Measurements from ENCODE around the gene SPEN. TPM values are rescaled to one million over a fixed set of nuclear protein-coding genes. Genes with fewer than 3 reads are reported as not detected.
A peak's percentile ranks its signal among the peaks of the same experiment; 100 is the strongest.

Gene SPEN, protein sequence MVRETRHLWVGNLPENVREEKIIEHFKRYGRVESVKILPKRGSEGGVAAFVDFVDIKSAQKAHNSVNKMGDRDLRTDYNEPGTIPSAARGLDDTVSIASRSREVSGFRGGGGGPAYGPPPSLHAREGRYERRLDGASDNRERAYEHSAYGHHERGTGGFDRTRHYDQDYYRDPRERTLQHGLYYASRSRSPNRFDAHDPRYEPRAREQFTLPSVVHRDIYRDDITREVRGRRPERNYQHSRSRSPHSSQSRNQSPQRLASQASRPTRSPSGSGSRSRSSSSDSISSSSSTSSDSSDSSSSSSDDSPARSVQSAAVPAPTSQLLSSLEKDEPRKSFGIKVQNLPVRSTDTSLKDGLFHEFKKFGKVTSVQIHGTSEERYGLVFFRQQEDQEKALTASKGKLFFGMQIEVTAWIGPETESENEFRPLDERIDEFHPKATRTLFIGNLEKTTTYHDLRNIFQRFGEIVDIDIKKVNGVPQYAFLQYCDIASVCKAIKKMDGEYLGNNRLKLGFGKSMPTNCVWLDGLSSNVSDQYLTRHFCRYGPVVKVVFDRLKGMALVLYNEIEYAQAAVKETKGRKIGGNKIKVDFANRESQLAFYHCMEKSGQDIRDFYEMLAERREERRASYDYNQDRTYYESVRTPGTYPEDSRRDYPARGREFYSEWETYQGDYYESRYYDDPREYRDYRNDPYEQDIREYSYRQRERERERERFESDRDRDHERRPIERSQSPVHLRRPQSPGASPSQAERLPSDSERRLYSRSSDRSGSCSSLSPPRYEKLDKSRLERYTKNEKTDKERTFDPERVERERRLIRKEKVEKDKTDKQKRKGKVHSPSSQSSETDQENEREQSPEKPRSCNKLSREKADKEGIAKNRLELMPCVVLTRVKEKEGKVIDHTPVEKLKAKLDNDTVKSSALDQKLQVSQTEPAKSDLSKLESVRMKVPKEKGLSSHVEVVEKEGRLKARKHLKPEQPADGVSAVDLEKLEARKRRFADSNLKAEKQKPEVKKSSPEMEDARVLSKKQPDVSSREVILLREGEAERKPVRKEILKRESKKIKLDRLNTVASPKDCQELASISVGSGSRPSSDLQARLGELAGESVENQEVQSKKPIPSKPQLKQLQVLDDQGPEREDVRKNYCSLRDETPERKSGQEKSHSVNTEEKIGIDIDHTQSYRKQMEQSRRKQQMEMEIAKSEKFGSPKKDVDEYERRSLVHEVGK (N-terminal part only)
- 18.3 and 19.2 TPM in 2 replicates for total RNA-seq

DNA sequence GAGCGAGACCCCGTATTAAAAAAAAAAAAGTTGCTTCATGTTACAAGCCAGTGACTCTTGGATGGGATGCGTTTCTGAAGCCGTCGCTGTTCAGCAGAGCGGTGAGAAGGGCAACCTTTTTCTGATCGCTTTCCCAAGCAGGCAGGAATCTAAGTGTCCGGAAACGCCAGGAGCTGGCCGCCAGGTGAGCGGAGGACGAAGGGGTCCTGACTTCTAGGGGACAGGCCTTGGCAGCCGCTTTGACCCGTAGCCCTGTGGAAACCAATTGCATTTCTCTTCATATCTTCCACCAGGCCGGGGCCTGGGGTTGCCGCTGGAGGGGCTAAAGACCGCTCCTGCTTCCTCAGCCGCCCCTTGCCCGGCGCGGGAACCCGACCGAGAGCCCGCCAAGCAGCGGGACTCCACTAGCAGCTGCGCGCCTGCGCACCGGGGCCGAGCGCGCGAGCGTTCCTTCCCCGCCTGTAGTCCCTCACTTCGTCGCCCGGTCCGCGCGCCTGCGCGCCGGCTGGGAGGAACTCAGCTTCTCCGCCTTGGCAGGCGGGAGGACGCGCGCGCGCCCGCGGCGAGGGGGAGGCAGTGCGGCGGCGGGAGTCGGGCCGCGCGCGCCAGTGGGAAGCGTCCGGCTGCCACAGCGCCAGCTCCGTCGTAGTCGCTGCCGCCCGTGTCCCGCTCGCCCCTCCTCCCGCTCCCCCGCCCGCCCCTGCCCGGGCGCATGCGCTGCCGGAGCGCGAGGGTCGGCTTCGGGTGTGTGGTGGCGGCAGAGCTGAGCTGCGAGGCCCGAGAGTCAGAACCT is at the start of gene SPEN:
SPEN (plus strand) TSS at position 608 of the 793 bp plus-strand sequence. CDS start 361 bp downstream, outside the sequence.
- DNase-seq (ENCODE audit: low read depth) (peak; percentile 91), FAIRE-seq (no peak)
- H3K36me3 ChIP-seq (ENCODE audit: control insufficient read depth, insufficient read depth, low read length) = no peaks in the 10 kb centered on the region
- peak within 1 kb of the TSS; percentile 78 for H3K4me3 ChIP-seq (ENCODE audit: low read depth, low read length)
- TF ChIP-seq, protein P1, sequence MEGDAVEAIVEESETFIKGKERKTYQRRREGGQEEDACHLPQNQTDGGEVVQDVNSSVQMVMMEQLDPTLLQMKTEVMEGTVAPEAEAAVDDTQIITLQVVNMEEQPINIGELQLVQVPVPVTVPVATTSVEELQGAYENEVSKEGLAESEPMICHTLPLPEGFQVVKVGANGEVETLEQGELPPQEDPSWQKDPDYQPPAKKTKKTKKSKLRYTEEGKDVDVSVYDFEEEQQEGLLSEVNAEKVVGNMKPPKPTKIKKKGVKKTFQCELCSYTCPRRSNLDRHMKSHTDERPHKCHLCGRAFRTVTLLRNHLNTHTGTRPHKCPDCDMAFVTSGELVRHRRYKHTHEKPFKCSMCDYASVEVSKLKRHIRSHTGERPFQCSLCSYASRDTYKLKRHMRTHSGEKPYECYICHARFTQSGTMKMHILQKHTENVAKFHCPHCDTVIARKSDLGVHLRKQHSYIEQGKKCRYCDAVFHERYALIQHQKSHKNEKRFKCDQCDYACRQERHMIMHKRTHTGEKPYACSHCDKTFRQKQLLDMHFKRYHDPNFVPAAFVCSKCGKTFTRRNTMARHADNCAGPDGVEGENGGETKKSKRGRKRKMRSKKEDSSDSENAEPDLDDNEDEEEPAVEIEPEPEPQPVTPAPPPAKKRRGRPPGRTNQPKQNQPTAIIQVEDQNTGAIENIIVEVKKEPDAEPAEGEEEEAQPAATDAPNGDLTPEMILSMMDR (IDR thresholded peaks at IDR 0.05; ENCODE audit: insufficient read depth, low read length, severe bottlenecking) = no peak
- H3K27me3 ChIP-seq (ENCODE audit: control insufficient read depth, insufficient read depth, low read length) = no peaks in the 10 kb centered on the region

DNA sequence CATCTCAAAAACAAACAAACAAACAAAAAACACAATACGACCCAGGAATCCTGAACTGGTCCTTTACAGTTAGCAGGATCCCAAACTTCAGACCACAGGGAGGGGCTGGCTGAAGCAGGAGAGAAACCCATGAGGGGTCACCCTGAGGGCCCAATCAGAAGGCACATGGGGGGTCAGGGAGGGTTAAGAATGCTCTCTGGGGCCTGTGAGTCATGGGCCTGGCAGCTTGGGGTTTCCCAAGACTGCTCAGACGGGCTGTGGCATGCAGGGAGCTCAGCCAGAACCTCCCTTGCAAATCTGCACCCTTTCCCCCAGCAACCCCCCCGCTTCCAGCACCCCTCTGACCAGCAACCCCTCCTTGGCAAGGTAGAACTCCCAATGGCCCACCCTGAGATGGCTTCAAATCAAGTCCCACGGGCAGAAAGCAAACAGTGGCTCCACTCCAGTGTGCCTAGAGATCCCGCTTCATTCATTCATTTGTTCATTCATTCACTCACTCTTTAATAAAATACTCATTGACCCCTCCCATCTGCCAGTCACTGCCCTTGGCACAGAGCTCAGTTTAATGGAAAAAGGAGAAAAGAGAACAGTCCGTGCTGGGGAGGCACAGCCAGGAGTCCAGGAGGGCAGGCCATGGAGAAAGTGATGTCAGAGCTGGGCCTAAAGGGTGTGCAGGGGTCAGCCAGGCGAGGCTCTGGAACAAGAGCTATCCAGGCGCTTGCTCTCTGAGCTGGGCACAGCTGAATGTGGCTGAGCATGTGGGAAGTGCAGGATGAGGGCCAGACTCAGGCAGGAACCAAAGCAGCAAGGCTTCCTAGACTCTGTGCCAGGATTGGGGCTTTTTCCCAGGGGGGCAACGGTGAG is 48.3 kb upstream of the SPEN start:
- no peaks in the 10 kb centered on the region for H3K27me3 ChIP-seq (ENCODE audit: control insufficient read depth, insufficient read depth, low read length)
- TF ChIP-seq, protein P1 (IDR thresholded peaks at IDR 0.05; ENCODE audit: insufficient read depth, low read length, severe bottlenecking) = no peak
- FAIRE-seq (no peak), DNase-seq (ENCODE audit: low read depth) (peak; percentile 96)
- H3K36me3 ChIP-seq (ENCODE audit: control insufficient read depth, insufficient read depth, low read length) = no peaks in the 10 kb centered on the region
- no peak overlapping the region for H3K4me3 ChIP-seq (ENCODE audit: low read depth, low read length)

DNA sequence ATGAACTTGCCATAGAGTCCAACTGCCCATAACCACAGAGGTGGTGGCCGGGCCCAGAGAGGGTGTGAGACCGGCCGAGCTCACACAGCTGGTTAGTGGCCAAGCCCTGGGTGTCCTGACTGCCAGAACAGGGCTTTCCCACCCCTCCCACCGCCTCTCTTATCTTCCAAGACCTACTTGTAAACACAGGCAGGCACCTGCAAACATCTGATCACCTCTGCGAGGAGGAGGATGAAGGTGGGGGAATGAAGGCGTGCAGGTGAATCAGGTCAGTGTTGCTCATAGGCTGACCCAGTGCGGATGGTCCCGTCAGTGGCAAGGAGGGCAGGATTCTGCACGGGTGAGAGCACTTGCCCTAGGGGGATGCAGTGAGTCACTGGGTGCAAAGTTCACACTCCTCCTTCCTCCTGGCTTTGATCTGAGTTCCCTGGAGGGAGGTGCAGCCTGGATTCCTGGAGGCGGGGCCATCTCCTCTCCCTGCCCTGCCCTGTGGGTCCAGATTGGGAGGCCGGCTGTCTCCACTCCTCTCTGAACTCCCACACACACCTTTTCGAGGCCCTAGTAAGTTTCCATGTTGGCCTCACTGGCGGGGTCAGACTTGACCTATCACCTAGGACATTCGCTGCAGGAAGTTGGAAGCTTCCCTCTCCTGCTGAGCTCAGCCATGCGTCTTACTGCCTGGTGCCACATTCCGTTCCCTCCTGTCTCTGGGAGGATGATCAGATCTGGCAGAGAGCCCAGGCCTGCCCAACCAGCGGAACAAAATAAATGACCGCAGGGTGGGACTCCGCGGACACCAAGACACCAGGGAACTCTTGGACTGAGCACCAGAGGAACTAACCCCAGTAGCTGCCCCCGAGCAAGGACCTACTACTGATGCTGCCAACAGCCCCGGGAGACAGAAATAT is 47.3 kb upstream of the SPEN start:
- H3K36me3 ChIP-seq (ENCODE audit: control insufficient read depth, insufficient read depth, low read length) = no peaks in the 10 kb centered on the region
- FAIRE-seq (peak; percentile 52), DNase-seq (ENCODE audit: low read depth) (peak; percentile 94)
- TF ChIP-seq, protein P1 (IDR thresholded peaks at IDR 0.05; ENCODE audit: insufficient read depth, low read length, severe bottlenecking) = no peak
- H3K27me3 ChIP-seq (ENCODE audit: control insufficient read depth, insufficient read depth, low read length) = no peaks in the 10 kb centered on the region
- H3K4me3 ChIP-seq (ENCODE audit: low read depth, low read length) = no peak overlapping the region

DNA sequence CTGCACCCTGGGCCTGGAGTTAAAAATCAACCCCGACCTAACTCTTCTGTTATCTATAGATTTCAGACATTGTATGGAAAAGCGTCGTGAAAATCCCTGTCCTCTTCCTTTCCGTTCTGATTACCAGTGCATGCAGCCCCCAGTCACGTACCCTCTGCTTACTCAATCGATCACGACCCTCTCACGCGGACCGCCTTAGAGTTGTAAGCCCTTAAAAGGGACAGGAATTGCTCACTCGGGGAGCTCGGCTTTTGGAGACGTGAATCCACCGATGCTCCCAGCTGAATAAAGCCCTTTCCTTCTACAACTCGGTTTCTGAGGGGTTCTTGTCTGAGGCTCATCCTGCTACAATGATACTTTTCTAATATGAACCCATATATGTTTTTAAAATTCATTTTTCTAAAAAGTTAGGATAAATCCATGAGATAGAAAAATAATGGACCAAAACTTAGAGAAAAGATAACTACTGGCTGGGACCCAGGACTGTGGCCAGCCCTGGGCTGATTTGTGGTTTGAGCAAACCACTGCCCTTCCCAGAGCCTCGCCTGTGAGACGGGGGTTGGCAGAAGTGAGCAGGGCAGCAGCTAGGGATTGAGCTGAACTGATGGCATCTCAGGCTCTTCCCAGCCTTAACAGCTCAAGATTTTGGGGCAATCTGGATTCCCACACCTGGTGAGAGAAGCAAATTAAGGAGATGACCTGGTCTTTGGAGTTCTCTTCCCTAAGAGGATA is 45.1 kb upstream of the SPEN start:
- H3K36me3 ChIP-seq (ENCODE audit: control insufficient read depth, insufficient read depth, low read length) = no peaks in the 10 kb centered on the region
- TF ChIP-seq, protein P1 (IDR thresholded peaks at IDR 0.05; ENCODE audit: insufficient read depth, low read length, severe bottlenecking) = no peak
- FAIRE-seq = no peak
- H3K27me3 ChIP-seq (ENCODE audit: control insufficient read depth, insufficient read depth, low read length) = no peaks in the 10 kb centered on the region
- H3K4me3 ChIP-seq (ENCODE audit: low read depth, low read length) = no peak overlapping the region
- DNase-seq (ENCODE audit: low read depth) = no peak

All from bronchial epithelial cell (primary cell).